Muscle layer of colon (tissue), 2 donors: ENCODE data around the gene ANKRD9.
"Not testable (repeated sequence)": the region's sequence is repeated elsewhere in the genome, so short reads cannot be mapped to it uniquely, and the experiment has no call there.

Experiments used
- H3K27ac ChIP-seq: one replicate; pipeline ENCODE4 v1.7.0; 2013; ENCODE audit warnings: low read depth, mild to moderate bottlenecking, low read length, moderate library complexity
- H3K27me3 ChIP-seq, 2 donors: one replicate each; pipeline ENCODE4 v1.7.0; 2013; ENCODE audit warnings: low read length in 2 of 2, mild to moderate bottlenecking in 2 of 2; ENCODE audit not compliant: insufficient read depth in 2 of 2, control insufficient read depth in 1 of 2
- H3K36me3 ChIP-seq: one replicate; pipeline ENCODE4 v1.7.0; 2013; ENCODE audit warnings: mild to moderate bottlenecking, low read length; ENCODE audit not compliant: insufficient read depth
- H3K4me1 ChIP-seq: one replicate; pipeline ENCODE4 v1.7.0; 2013; ENCODE audit warnings: mild to moderate bottlenecking, low read length; ENCODE audit not compliant: insufficient read depth
- H3K4me3 ChIP-seq, 2 donors: one replicate each; pipeline ENCODE4 v1.7.0; 2013; ENCODE audit warnings: low read length in 2 of 2, low read depth in 1 of 2, mild to moderate bottlenecking in 1 of 2, moderate library complexity in 1 of 2
- H3K9ac ChIP-seq: one replicate; pipeline ENCODE4 v1.7.0; 2013; ENCODE audit warnings: low read length
- H3K9me3 ChIP-seq: one replicate; pipeline ENCODE4 v1.7.0; 2013; ENCODE audit warnings: mild to moderate bottlenecking, low read length
- donor health status: abdominal sarcoma.
- donor health status: Adenocarcinoma of cecum.

ANKRD9 gene

DNA sequence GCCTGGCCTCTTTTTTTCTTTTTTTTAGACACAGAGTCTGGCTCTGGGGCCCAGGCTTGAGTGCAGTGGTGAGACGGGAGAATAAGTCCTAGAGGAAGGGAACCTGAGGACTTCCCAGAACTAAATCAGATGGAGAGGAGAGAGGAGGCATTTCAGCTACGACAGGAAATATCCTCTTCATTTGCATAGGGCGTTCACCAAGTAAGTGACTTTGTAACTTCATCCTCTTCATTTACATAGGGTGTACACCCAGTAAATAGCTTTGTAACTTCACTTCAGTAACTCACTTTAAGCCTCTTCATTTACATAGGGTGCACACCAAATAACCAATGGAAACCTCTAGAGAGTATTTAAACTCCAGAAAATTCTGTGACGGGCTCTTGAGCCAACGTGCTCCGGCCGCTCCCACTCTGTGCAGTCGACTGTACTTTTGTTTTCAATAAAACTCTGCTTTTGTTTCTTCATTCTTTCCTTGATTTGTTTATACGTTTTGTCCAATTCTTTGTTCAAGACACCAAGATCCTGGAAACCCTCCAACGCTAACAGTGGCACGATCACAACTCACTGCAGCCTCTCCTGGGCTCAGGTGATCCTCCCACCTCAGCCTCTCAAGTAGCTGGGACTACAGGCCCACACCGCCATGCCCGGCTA, 21.4 kb upstream of the ANKRD9 start:
- no peak overlapping the region for H3K27ac ChIP-seq
- H3K9ac ChIP-seq: no peak overlapping the region

DNA sequence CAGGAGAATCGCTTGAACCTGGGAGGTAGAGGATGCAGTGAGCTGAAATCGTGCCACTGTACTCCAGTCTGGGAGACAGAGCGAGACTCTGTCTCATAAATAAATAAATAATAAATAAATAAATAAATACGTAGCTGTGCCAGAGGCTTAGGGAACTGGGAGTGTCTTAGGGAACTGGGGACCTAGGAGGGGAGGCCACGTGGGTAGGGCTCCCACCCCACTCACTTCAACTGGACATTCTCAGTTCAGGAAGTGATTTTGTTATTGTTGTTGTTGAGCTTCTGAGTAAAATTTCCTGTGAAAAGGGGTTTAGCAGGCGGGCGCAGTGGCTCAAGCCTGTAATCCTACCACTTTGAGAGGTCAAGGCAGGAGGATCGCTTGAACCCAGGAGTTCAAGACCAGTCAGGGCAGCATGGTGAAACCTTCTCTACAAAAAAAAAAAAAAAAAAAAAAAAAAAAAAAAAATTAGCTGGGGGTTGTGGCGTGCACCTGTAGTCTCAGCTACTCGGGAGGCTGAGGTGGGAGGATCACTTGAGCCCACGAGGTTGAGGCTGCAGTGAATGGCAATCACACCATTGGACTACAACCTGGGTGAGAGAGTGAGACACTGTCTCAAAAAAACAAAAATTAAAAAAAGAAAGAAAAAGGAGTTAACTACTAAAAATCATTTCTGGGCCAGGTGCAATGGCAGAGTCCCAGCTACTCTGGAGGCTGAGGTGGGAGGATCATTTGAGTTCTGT, 19.0 kb upstream of the ANKRD9 start:
- no peak overlapping the region for H3K27ac ChIP-seq
- no peak overlapping the region for H3K9ac ChIP-seq
- no peaks in the 10 kb centered on the region for H3K9me3 ChIP-seq
- H3K36me3 ChIP-seq: no peaks in the 10 kb centered on the region
- H3K4me1 ChIP-seq: peaks cover 7% of the 10 kb centered on the region
- no peaks in the 10 kb centered on the region for H3K27me3 ChIP-seq
- H3K4me3 ChIP-seq: no peak overlapping the region

More for the DNA sequence above, 21.4 kb upstream of the ANKRD9 start:
- no peaks in the 10 kb centered on the region for H3K4me1 ChIP-seq
- H3K9me3 ChIP-seq: no peaks in the 10 kb centered on the region
- no peak overlapping the region for H3K4me3 ChIP-seq
- H3K27me3 ChIP-seq: no peaks in the 10 kb centered on the region
- no peaks in the 10 kb centered on the region for H3K36me3 ChIP-seq

GRCh38 chr14:102525929-102526497, 16.4 kb upstream of the ANKRD9 start:
- Histone ChIP-seq H3K4me1 (peaks cover 9% of the 10 kb centered on the region), H3K27ac (no peak overlapping the region), H3K27me3 (no peaks in the 10 kb centered on the region), H3K36me3 (no peaks in the 10 kb centered on the region), H3K9me3 (no peaks in the 10 kb centered on the region), H3K4me3 (no peak overlapping the region), H3K9ac (no peak overlapping the region)

DNA sequence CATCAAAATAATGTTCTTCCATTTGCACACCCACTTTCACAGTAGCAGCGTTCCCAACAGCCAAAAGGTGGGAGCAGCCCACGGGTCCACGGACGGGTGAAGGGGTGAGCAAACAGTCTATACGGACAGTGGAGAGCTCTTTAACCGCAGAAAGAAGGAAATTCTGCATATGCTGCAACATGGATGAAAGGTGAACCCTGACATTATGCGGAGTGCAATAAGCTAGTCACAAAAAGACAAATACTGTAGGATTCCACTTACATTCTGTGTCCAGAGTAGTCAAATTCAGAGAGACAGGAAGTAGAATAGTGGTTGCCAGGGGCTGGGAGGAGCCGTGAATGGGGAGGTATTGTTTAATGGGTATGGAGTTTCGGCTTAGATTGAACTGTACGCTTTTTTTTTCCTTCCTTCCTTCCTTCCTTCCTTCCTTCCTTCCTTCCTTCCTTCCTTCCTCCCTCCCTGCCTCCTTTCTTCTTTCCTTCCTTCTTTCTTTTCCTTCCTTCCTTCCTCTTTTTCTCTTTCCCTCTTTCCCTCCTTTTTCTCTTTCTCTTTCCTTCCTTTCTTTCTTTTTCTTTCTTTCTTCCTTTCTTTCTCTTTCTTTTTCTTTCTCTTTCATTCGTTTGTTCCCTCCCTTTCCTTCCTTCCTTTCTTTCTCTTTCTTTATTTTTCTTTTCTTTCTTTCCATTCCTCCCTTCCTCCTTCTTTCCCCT, 15.8 kb upstream of the ANKRD9 start:
- H3K27ac ChIP-seq: peak overlapping the region; percentile 93
- H3K27me3 ChIP-seq: no peaks in the 10 kb centered on the region
- H3K36me3 ChIP-seq: no peaks in the 10 kb centered on the region
- H3K4me3 ChIP-seq: peak overlapping the region; percentile 90
- H3K9me3 ChIP-seq: no peaks in the 10 kb centered on the region
- H3K4me1 ChIP-seq: peaks cover 9% of the 10 kb centered on the region
- peak overlapping the region; percentile 62 for H3K9ac ChIP-seq

DNA sequence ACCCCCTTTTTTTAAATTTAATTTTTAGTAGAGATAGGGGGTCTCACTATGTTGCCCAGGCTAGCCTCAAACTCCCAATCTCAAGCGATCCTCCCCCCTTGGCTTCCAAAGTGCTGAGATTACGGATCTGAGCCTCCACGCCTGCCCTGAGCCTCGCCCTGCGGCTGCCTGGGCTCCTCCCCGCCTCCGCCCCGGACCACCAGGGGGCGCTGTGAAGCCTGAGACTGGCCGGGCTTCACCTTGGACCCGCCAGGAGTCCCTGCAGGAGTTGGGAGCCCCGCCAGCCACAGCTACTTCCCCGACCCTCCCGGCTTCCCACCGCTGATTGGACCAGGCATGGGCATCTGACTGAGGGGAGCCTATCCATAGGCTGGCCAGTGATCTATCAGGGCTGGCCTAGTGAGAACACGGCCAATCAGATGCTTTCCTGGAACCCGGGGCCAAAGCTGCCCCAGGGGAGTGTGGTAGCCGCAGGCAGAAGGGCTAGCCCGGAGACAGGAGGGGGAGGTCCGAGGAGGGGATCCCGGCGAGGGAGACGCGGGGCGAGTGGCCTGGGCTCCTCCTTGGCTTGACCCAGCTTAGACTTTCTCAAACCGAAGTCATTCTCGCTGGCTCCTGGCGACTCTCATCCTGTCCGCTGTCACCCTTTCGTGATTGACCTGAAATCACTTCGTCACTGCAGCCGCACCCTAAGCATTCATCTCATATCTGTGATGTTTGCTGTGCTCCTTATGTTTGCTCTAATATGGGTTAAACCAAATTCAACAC, 15.1 kb upstream of the ANKRD9 start:
- peak overlapping the region; percentile 90 for H3K4me3 ChIP-seq
- no peaks in the 10 kb centered on the region for H3K36me3 ChIP-seq
- H3K4me1 ChIP-seq: peaks cover 9% of the 10 kb centered on the region
- peak overlapping the region; percentile 93 for H3K27ac ChIP-seq
- no peaks in the 10 kb centered on the region for H3K27me3 ChIP-seq
- H3K9me3 ChIP-seq: no peaks in the 10 kb centered on the region
- peak overlapping the region; percentile 62 for H3K9ac ChIP-seq

- Histone ChIP-seq H3K9ac (no peak overlapping the region), H3K36me3 (no peaks in the 10 kb centered on the region), H3K4me3 (peak overlapping the region; percentile 32 to 90), H3K27ac (peak overlapping the region; percentile 93), H3K4me1 (peaks cover 9% of the 10 kb centered on the region), H3K27me3 (no peaks in the 10 kb centered on the region), H3K9me3 (no peaks in the 10 kb centered on the region)
Observed at GRCh38 chr14:102523569-102524450, 14.2 kb upstream of the ANKRD9 start.

- Histone ChIP-seq H3K36me3 (no peaks in the 10 kb centered on the region), H3K27ac (no peak overlapping the region), H3K4me1 (peaks cover 9% of the 10 kb centered on the region), H3K9ac (no peak overlapping the region), H3K9me3 (no peaks in the 10 kb centered on the region), H3K4me3 (no peak overlapping the region), H3K27me3 (no peaks in the 10 kb centered on the region)
Observed at GRCh38 chr14:102523200-102523568, 13.6 kb upstream of the ANKRD9 start.

GRCh38 chr14:102519709-102520108, 10.1 kb upstream of the ANKRD9 start:
- peaks cover 12% of the 10 kb centered on the region for H3K4me1 ChIP-seq
- H3K36me3 ChIP-seq, H3K4me3 ChIP-seq, H3K27ac ChIP-seq, H3K9me3 ChIP-seq, H3K9ac ChIP-seq, H3K27me3 ChIP-seq: not testable (repeated sequence)

GRCh38 chr14:102518063-102518648, 8.6 kb upstream of the ANKRD9 start:
- no peak overlapping the region for H3K27ac ChIP-seq
- H3K27me3 ChIP-seq: no peaks in the 10 kb centered on the region
- no peak overlapping the region for H3K9ac ChIP-seq
- H3K36me3 ChIP-seq: no peaks in the 10 kb centered on the region
- H3K4me3 ChIP-seq: no peak overlapping the region
- peaks cover 3% of the 10 kb centered on the region for H3K4me1 ChIP-seq
- H3K9me3 ChIP-seq: no peaks in the 10 kb centered on the region

DNA sequence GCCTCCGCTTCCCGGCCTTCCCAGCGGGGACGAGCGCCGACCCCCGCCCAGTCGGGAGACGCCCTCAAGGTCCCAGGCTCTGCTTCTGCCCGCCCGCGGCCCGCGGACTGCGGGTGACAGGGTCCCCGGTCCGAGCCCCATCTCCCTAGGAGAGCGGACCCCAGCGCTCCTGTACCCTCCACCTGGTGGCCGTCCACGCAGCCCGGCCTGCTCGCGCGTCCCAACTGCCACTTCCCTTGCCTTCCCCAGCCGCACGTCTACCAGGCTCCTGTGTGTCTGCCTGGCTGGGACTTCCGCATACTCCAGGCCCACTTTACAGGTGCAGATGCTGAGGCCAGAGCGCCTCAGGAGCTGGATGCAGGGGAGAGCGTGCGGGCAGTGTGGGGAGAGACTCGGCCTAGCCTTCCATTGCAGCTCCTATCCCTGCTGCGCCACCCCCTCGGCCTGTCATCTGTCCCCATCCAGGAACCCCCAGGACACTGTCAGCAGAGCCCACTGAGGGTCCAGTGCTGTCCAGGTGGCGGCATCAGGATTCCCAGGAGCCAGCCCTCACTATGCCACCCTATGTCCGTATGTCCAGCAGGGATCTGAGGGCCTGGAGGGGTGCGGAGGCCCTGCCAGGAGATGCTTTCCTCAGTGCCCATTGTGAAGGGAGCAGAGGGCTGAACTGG, 8.0 kb upstream of the ANKRD9 start:
- no peaks in the 10 kb centered on the region for H3K27me3 ChIP-seq
- H3K4me1 ChIP-seq: peaks cover 3% of the 10 kb centered on the region
- H3K9ac ChIP-seq: peak overlapping the region; percentile 39
- H3K36me3 ChIP-seq: no peaks in the 10 kb centered on the region
- peak overlapping the region; percentile 61 to 66 for H3K4me3 ChIP-seq
- no peaks in the 10 kb centered on the region for H3K9me3 ChIP-seq
- H3K27ac ChIP-seq: peak overlapping the region; percentile 48
